MM.1S (cell line): ENCODE measurements around the gene GCNT1.
"Not testable (repeated sequence)": the region's sequence is repeated elsewhere in the genome, so short reads cannot be mapped to it uniquely, and the experiment has no call there.

Source experiments
- CTCF ChIP-seq: fragments of 300-600 bp; sonication (generic); IDR thresholded peaks from 2 replicates; pipeline ENCODE4 v1.5.1; 2016; ENCODE audit warnings: antibody characterized with exemption, low read length, mixed read lengths
- EZH2 ChIP-seq: fragments of 300-600 bp; sonication (generic); optimal IDR thresholded peaks from 2 replicates; pipeline ENCODE3; 2017; ENCODE audit warnings: low read depth, mild to moderate bottlenecking, antibody characterized with exemption, low read length, mixed read lengths
- EZH2phosphoT487 ChIP-seq: fragments of 300-600 bp; sonication (generic); IDR thresholded peaks from 2 replicates; pipeline ENCODE4 v1.6.1; 2018; ENCODE audit warnings: antibody characterized with exemption, low read length

DNA sequence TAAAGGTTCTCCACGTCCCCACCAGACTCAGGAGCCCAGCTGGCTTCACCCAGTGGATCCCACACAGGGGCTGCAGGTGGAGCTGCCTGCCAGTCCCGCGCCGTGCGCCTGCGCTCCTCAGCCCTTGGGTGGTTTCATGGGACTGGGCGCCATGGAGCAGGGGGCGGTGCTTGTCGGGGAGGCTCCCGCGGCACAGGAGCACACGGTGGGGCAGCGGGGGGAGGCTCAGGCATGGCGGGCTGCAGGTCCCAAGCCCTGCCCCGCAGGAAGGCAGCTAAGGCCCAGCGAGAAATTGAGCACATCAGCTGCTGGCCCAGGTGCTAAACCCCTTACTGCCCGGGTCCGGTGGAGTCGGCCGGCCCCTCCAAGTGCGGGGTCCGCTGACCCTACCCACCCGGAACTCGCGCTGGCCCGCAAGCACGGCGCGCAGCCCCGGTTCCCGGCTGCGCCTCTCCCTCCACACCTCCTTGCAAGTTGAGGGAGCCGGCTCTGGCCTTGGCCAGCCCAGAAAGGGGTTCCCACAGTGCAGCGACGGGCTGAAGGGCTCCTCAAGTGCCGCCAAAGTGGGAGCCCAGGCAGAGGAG, 64.7 kb downstream of the GCNT1 start:
- not testable (repeated sequence) for TF ChIP-seq CTCF, EZH2, EZH2phosphoT487
